ENCODE data around the gene SLC27A4. TPM values are rescaled to one million over a fixed set of nuclear protein-coding genes. Genes with fewer than 3 reads are reported as not detected.

The SLC27A4 gene
- total and polyA plus RNA-seq, 7 experiments from 2014 or later, result 6.1 to 20.1 (median 10.1) TPM

DNA sequence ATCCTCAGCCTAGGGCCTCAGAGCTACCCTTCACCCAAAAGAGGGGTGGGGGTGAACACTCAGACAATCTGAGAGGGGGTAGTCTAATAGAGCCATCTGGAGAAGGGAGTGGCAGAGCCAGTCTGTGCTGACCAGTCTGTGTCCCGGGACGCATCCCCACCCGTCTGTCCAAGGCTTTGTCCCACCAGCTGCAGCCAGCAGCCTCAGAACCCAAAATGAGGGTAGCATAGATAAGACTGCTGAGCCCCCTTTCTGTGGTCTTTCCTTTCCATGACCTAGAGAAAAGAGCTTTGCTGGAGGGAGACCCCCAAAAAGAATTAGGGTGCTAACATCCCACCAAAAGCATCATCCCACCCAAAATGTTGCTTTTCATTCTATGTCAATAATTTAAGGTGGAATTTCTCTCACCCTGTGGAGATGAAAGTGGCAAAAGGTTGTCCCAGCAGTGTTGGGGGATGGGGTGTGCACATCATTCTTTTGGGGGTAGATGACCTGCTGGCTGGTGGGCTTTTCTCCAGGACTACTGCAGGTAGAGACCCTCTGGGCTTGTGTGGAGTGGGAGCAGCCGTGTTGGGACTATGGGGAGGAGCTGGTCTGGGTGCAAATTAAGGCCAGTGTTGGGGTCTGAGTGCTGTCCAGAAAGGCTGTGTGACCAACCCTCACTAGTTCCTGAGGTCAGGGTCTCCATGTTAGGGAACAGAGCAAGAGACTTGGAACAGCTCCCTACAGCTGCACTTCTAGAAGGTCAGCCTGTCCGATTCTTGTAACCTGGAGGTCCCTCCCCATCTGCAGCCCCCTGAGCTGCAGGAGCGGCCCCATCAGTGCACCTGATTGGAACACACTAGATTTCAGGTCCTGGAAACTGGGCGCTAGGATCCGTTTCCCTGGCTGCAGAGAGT, 50.7 kb downstream of the SLC27A4 start:
- no peak for DNase-seq
- Histone ChIP-seq H3K9me3 (ENCODE audit: control insufficient read depth in 2 of 3, low read length in 3 of 3) (no peaks in the 10 kb centered on the region), H3K4me3 (ENCODE audit: low read length) (no peak overlapping the region), H3K27ac (ENCODE audit: low read depth, low read length) (no peak overlapping the region), H3K36me3 (ENCODE audit: control insufficient read depth in 2 of 3, insufficient read depth in 3 of 3, low read length in 3 of 3) (peaks cover 7 to 76% (median 15%) of the 10 kb centered on the region in 3 experiments), H3K4me1 (ENCODE audit: control insufficient read depth in 2 of 2, insufficient read depth in 2 of 2, low read length in 2 of 2) (no peaks in the 10 kb centered on the region), H3K27me3 (ENCODE audit: control insufficient read depth in 2 of 2, insufficient read depth in 2 of 2, low read length in 2 of 2) (no peaks in the 10 kb centered on the region)
- ATAC-seq, result no peak
- POLR2A ChIA-PET, result no interaction called here
- Mint-ChIP-seq H3K36me3 (peaks cover 4 to 39% (median 9%) of the 10 kb centered on the region in 5 donors), H3K4me3 (no peak overlapping the region), H3K27me3 (no peaks in the 10 kb centered on the region), H3K27ac (no peak overlapping the region), H3K4me1 (no peaks in the 10 kb centered on the region), H3K9me3 (no peaks in the 10 kb centered on the region)
- CTCF ChIA-PET, result interaction anchor here (0.5 kb wide), 1 partner anchor 248 kb away, joined by 3 read pairs; no protein-coding TSS in a partner anchor
- intact Hi-C loops (cut with micrococcal nuclease), result no loop called here

DNA sequence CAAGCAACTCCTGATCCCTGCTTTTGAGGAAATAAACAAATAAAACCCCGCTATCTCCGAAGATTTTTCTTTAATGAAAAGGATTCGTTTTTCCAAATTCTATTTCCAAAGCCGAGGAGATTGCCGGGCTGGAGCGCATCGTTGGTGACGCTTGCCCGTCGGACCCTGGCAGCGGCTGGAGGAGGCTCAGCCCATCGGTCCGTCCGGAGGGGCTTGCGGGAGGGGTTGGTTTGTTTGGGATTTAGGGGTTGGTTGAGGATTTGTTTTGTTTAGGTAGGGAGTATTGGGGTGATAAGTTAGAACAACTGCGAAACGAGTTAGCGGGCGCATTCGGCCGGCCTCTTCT, 51.6 kb downstream of the SLC27A4 start:
- Mint-ChIP-seq H3K4me3 (no peak overlapping the region), H3K4me1 (peaks cover 0 to 3% (median under 1%) of the 10 kb centered on the region in 7 donors), H3K27me3 (peaks cover 0 to 5% (median 0%) of the 10 kb centered on the region in 5 donors), H3K9me3 (no peaks in the 10 kb centered on the region), H3K27ac (no peak overlapping the region), H3K36me3 (peaks cover 4 to 39% (median 9%) of the 10 kb centered on the region in 5 donors)
- intact Hi-C loops (cut with micrococcal nuclease), result no loop called here
- ChIA-PET POLR2A (no interaction called here), CTCF (no interaction called here)
- DNase-seq (no peak), ATAC-seq (no peak)
- Histone ChIP-seq H3K27me3 (ENCODE audit: control insufficient read depth in 2 of 2, insufficient read depth in 2 of 2, low read length in 2 of 2) (no peaks in the 10 kb centered on the region), H3K36me3 (ENCODE audit: control insufficient read depth in 2 of 3, insufficient read depth in 3 of 3, low read length in 3 of 3) (peaks cover 7 to 68% (median 15%) of the 10 kb centered on the region in 3 experiments), H3K4me3 (ENCODE audit: low read length) (no peak overlapping the region), H3K27ac (ENCODE audit: low read depth, low read length) (no peak overlapping the region), H3K4me1 (ENCODE audit: control insufficient read depth in 2 of 2, insufficient read depth in 2 of 2, low read length in 2 of 2) (no peaks in the 10 kb centered on the region), H3K9me3 (ENCODE audit: control insufficient read depth in 2 of 3, low read length in 3 of 3) (no peaks in the 10 kb centered on the region)

DNA sequence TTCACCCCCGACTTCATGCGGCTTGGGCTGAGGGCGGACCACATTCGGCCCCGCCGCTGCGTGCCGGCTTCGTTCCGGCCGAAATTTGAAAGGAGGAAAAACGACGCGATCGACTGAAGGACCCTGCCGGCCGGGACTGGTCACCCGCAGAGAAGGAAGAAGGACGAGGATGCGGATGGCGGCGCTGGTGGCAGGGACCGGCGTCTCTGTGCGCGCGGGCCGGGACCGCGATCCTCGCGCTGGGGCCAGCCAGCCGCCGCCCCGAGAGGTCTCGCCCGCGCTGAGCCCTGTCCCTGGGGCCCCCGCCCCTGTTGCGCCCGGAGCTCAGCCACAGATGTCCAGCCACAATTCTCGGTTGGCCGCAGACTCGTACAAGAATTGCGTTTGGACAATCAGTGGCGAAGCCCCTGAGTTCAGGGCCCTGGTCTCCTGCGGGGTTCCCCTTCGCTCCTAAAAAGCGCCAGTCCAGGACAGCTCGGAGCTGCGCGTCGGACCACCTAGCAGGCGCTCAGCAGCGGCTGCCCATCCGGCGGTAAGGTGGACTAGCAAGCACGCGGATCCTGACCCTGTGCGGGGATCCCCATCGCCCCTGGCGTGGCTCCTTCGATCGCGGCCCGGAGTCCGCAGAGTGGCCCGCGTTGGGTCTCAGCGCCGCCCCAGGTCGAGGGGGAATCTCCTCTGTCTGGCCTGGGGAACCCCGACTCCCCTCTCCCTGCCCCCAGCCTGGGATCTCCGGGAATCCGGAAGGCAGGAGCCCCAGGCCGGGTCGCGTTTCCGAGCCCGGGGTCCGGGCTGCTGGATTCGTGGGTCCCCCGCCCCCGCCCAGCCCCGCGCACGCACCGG, 52.2 kb downstream of the SLC27A4 start:
- H3K4me3 Mint-ChIP-seq, result no peak overlapping the region
- CTCF ChIA-PET, result no interaction called here
- POLR2A ChIA-PET, result no interaction called here
- no peak for ATAC-seq
- Histone ChIP-seq H3K27ac (ENCODE audit: low read depth, low read length) (no peak overlapping the region), H3K9me3 (ENCODE audit: control insufficient read depth in 2 of 3, low read length in 3 of 3) (no peaks in the 10 kb centered on the region), H3K4me1 (ENCODE audit: control insufficient read depth in 2 of 2, insufficient read depth in 2 of 2, low read length in 2 of 2) (no peaks in the 10 kb centered on the region), H3K36me3 (ENCODE audit: control insufficient read depth in 2 of 3, insufficient read depth in 3 of 3, low read length in 3 of 3) (peaks cover 7 to 62% (median 14%) of the 10 kb centered on the region in 3 experiments), H3K4me3 (ENCODE audit: low read length) (no peak overlapping the region), H3K27me3 (ENCODE audit: control insufficient read depth in 2 of 2, insufficient read depth in 2 of 2, low read length in 2 of 2) (no peaks in the 10 kb centered on the region)
- peaks cover 0 to 11% (median 0%) of the 10 kb centered on the region in 5 donors for H3K27me3 Mint-ChIP-seq
- DNase-seq, result no peak
- peaks cover 4 to 36% (median 9%) of the 10 kb centered on the region in 5 donors for H3K36me3 Mint-ChIP-seq
- H3K27ac Mint-ChIP-seq, result no peak overlapping the region
- peaks cover 0 to 6% (median 4%) of the 10 kb centered on the region in 7 donors for H3K4me1 Mint-ChIP-seq
- no peaks in the 10 kb centered on the region for H3K9me3 Mint-ChIP-seq
- intact Hi-C loops (cut with micrococcal nuclease), result no loop called here

DNA sequence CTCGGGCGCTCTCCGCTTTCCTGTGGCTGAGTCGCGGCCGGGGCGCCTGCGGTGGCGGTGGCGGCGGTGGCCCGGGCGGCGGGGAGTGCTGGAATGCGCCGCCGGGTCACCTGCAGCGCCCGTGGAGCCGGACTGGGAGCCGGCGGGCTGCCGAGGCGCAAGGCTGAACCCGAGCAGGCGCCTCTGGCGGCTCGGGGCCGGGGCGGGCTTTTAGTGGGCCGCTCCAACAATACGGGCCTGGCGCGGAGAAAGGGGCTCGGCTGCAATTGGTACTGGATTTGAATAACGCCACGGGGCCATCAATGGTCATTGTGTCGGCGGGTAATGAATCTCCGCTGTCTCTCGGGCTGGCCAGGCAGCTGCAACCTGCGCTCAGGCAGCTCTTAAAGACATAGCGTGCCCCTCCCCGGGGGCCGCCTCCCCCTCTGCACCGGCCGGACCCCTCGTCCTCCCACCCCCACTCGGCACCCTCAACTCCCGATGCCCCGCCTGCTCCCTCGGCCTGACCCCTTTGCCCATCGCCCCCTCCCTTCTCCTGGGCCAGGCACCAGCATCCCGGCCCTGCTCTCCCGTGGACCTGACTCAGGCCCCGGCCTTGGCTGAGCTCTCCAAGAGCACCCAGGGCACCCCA, 52.9 kb downstream of the SLC27A4 start:
- CTCF ChIA-PET, result no interaction called here

DNA sequence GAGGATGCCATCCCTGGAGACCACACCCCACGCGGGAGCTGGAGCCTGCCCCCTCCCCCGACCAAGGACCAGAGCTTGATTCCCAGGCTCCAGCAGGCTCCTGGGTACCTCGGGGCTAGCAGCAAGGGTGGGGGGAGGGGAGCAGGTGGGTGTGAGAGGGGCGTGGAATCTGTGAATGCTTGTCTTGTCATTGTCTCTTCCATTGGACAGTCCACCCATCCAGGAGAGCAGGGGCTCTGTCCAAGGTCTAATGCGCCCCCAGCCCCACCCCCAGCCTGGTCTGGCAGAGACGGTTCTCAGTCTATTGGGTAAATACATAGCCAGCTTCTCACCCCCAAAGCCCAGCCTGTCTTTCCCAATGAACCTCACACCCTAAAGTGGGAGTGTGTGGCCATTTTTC, 53.6 kb downstream of the SLC27A4 start:
- Mint-ChIP-seq H3K27ac (peak overlapping the region in 1 of 9 donors; percentile 31), H3K36me3 (peaks cover 4 to 26% (median 9%) of the 10 kb centered on the region in 5 donors), H3K27me3 (peaks cover 0 to 15% (median 0%) of the 10 kb centered on the region in 5 donors), H3K4me3 (no peak overlapping the region), H3K9me3 (no peaks in the 10 kb centered on the region), H3K4me1 (peaks cover 0 to 6% (median 4%) of the 10 kb centered on the region in 7 donors)
- H3K4me3 ChIP-seq (ENCODE audit: low read length), result no peak overlapping the region
- H3K27me3 ChIP-seq (ENCODE audit: control insufficient read depth in 2 of 2, insufficient read depth in 2 of 2, low read length in 2 of 2), result no peaks in the 10 kb centered on the region
- H3K36me3 ChIP-seq (ENCODE audit: control insufficient read depth in 2 of 3, insufficient read depth in 3 of 3, low read length in 3 of 3), result peaks cover 0 to 47% (median 8%) of the 10 kb centered on the region in 3 experiments
- ChIA-PET CTCF (no interaction called here), POLR2A (no interaction called here)
- intact Hi-C loops (cut with micrococcal nuclease), result no loop called here
- ATAC-seq (no peak), DNase-seq (no peak)
- H3K4me1 ChIP-seq (ENCODE audit: control insufficient read depth in 2 of 2, insufficient read depth in 2 of 2, low read length in 2 of 2), result no peaks in the 10 kb centered on the region
- H3K9me3 ChIP-seq (ENCODE audit: control insufficient read depth in 2 of 3, low read length in 3 of 3), result no peaks in the 10 kb centered on the region
- H3K27ac ChIP-seq (ENCODE audit: low read depth, low read length), result no peak overlapping the region

More for the DNA sequence above, 52.9 kb downstream of the SLC27A4 start:
- H3K27me3 Mint-ChIP-seq, result peaks cover 0 to 15% (median 0%) of the 10 kb centered on the region in 5 donors
- H3K27ac ChIP-seq (ENCODE audit: low read depth, low read length), result no peak overlapping the region
- intact Hi-C loops (cut with micrococcal nuclease), result no loop called here
- H3K4me1 Mint-ChIP-seq, result peaks cover 0 to 6% (median 4%) of the 10 kb centered on the region in 7 donors
- no peak overlapping the region for H3K4me3 ChIP-seq (ENCODE audit: low read length)
- no peaks in the 10 kb centered on the region for H3K27me3 ChIP-seq (ENCODE audit: control insufficient read depth in 2 of 2, insufficient read depth in 2 of 2, low read length in 2 of 2)
- peaks cover 5 to 54% (median 10%) of the 10 kb centered on the region in 3 experiments for H3K36me3 ChIP-seq (ENCODE audit: control insufficient read depth in 2 of 3, insufficient read depth in 3 of 3, low read length in 3 of 3)
- POLR2A ChIA-PET, result no interaction called here
- no peaks in the 10 kb centered on the region for H3K9me3 Mint-ChIP-seq
- DNase-seq (no peak), ATAC-seq (no peak)
- H3K4me3 Mint-ChIP-seq, result no peak overlapping the region
- no peaks in the 10 kb centered on the region for H3K4me1 ChIP-seq (ENCODE audit: control insufficient read depth in 2 of 2, insufficient read depth in 2 of 2, low read length in 2 of 2)
- H3K36me3 Mint-ChIP-seq, result peaks cover 4 to 30% (median 9%) of the 10 kb centered on the region in 5 donors
- H3K9me3 ChIP-seq (ENCODE audit: control insufficient read depth in 2 of 3, low read length in 3 of 3), result no peaks in the 10 kb centered on the region
- H3K27ac Mint-ChIP-seq, result no peak overlapping the region

DNA sequence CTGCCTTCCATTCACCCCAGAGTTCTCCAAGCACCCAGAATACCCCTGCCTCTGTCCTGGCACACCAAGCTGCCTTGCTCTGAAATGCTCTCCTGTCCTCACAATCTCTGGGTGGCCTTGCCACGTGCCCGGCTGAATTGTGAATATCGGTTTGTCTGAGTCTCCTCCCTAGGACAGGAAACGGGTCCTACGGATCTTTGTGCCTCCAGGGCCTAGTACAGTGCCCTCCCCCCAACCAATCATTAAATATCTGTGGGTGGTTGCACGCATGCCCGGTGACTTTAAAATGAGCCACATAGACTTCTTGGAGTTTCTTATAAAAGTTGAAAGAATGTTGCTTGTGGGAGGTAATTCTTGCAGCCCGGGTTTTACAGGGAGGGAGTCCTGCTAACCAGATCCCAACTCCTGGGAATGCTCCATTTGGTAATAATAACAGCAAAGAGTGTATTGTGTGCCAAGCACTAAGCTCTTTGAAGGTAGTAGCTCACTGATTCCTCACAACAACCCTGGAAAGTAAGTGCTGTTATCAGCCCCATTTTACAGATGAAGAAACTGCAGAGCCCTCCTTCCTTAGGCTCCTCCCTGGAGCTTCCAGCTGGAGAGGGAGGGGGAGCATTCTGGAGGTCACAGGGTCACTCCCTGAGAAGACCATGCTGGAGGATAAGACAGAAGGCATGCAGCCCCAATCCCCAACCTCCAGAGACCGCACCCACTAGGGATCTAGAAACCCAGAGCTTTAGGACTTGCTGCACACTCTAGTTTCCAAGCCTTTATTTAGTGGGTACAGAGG, 54.2 kb downstream of the SLC27A4 start:
- H3K36me3 Mint-ChIP-seq, result peaks cover 4 to 20% (median 9%) of the 10 kb centered on the region in 5 donors
- no peaks in the 10 kb centered on the region for H3K9me3 ChIP-seq (ENCODE audit: control insufficient read depth in 2 of 3, low read length in 3 of 3)
- intact Hi-C loops (cut with micrococcal nuclease), result no loop called here
- no peak overlapping the region for H3K4me3 ChIP-seq (ENCODE audit: low read length)
- ATAC-seq, result no peak
- no peaks in the 10 kb centered on the region for H3K4me1 ChIP-seq (ENCODE audit: control insufficient read depth in 2 of 2, insufficient read depth in 2 of 2, low read length in 2 of 2)
- H3K27ac Mint-ChIP-seq, result peak overlapping the region in 1 of 9 donors; percentile 31
- H3K9me3 Mint-ChIP-seq, result no peaks in the 10 kb centered on the region
- no peak overlapping the region for H3K4me3 Mint-ChIP-seq
- peaks cover 0 to 15% (median 0%) of the 10 kb centered on the region in 5 donors for H3K27me3 Mint-ChIP-seq
- DNase-seq, result no peak
- no peaks in the 10 kb centered on the region for H3K27me3 ChIP-seq (ENCODE audit: control insufficient read depth in 2 of 2, insufficient read depth in 2 of 2, low read length in 2 of 2)
- POLR2A ChIA-PET, result interaction anchor here (0.6 kb wide), 1 partner anchor 21 kb away, joined by 3 read pairs; no protein-coding TSS in a partner anchor
- H3K27ac ChIP-seq (ENCODE audit: low read depth, low read length), result no peak overlapping the region
- H3K36me3 ChIP-seq (ENCODE audit: control insufficient read depth in 2 of 3, insufficient read depth in 3 of 3, low read length in 3 of 3), result peaks cover 0 to 41% (median 2%) of the 10 kb centered on the region in 3 experiments
- peaks cover 0 to 6% (median 4%) of the 10 kb centered on the region in 7 donors for H3K4me1 Mint-ChIP-seq
- CTCF ChIA-PET, result no interaction called here

Measured in naive thymus-derived CD4-positive, alpha-beta T cell (primary cell).